SK-N-SH (cell line): ENCODE results near the gene PCGF3.

ENCODE experiments used
- CHD2 ChIP-seq: fragments of 150-350 bp; IDR thresholded peaks from 2 replicates; pipeline ENCODE4 v1.6.1; 2018; ENCODE audit warnings: low read length; ENCODE audit not compliant: partially characterized antibody
- CTCF ChIP-seq: fragments of 200-600 bp; sonication (generic); IDR thresholded peaks from 2 replicates; pipeline ENCODE4 v1.6.1; 2017; ENCODE audit warnings: antibody characterized with exemption, mild to moderate bottlenecking, moderate library complexity
- EZH2phosphoT487 ChIP-seq: fragments of 200-600 bp; sonication (generic); IDR thresholded peaks from 2 replicates; pipeline ENCODE4 v1.6.1; 2017; ENCODE audit warnings: low read depth, mixed run types, mild to moderate bottlenecking, antibody characterized with exemption, moderate library complexity, borderline replicate concordance
- GABPA ChIP-seq: IDR thresholded peaks from 2 replicates; pipeline ENCODE4 v1.4.0; 2012; ENCODE audit warnings: low read depth, mild to moderate bottlenecking
- IRF3 ChIP-seq: fragments of 150-350 bp; IDR thresholded peaks from 2 replicates; pipeline ENCODE4 v1.6.1; 2016; ENCODE audit warnings: mild to moderate bottlenecking, low read depth, low read length
- JUND ChIP-seq: IDR thresholded peaks from 2 replicates; pipeline ENCODE4 v1.4.0; 2012
- MAX ChIP-seq: IDR thresholded peaks from 2 replicates; pipeline ENCODE4 v1.4.0; 2012; ENCODE audit warnings: low read depth
- REST ChIP-seq: IDR thresholded peaks from 2 replicates; pipeline ENCODE4 v1.6.1; 2012; ENCODE audit warnings: mild to moderate bottlenecking, low read depth, low read length, moderate library complexity
- TCF12 ChIP-seq: IDR thresholded peaks from 2 replicates; pipeline ENCODE4 v1.4.0; 2012
- USF1 ChIP-seq: IDR thresholded peaks from 2 replicates; pipeline ENCODE4 v1.4.0; 2012; ENCODE audit warnings: low read depth, borderline replicate concordance
- YY1 ChIP-seq: IDR thresholded peaks from 2 replicates; pipeline ENCODE4 v1.4.0; 2012; ENCODE audit warnings: low read depth, mild to moderate bottlenecking

- TF ChIP-seq YY1 = no peak
- TF ChIP-seq REST = no peak
- no peak for TF ChIP-seq EZH2phosphoT487
- TF ChIP-seq CTCF = no peak
- no peak for TF ChIP-seq USF1
- no peak for TF ChIP-seq GABPA
- no peak for TF ChIP-seq JUND
- TF ChIP-seq IRF3 = no peak
- no peak for TF ChIP-seq CHD2
- no peak for TF ChIP-seq MAX
- no peak for TF ChIP-seq TCF12
These were observed 28.8 kb upstream of the PCGF3 start for GRCh38 chr4:676871-677235.
